Activated CD4-positive, alpha-beta T cell treated with anti-CD3 and anti-CD28 coated beads for 24 hours (primary cell): ENCODE data around the gene BMPR1B.
"Not testable (repeated sequence)": the region's sequence is repeated elsewhere in the genome, so short reads cannot be mapped to it uniquely, and the experiment has no call there.

Source experiments
- DNase-seq, 2 donors: peaks; one replicate each; pipeline ENCODE4 v3.0.0-alpha.2; 2020; ENCODE audit warnings: low read depth in 2 of 2

BMPR1B gene

DNA sequence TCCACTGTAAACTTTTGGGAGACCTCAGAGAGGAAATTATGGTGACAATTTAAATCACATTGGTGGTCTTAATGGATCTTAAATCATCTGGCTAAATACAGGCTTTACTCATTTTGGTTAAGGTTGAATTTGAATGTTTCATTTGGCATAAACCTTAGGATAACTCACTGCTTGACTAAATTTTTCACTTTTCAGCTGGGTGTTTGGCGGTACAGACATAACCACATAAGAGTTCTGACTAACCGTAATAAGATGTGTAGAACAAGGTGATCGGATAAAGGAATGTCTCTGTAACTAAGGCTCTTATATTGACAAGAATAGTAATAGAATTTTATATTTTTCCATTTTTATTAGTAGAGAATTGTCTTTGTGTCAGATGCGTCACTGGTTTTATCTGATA, 281.0 kb downstream of the BMPR1B start:
- DNase-seq, result no peak

DNA sequence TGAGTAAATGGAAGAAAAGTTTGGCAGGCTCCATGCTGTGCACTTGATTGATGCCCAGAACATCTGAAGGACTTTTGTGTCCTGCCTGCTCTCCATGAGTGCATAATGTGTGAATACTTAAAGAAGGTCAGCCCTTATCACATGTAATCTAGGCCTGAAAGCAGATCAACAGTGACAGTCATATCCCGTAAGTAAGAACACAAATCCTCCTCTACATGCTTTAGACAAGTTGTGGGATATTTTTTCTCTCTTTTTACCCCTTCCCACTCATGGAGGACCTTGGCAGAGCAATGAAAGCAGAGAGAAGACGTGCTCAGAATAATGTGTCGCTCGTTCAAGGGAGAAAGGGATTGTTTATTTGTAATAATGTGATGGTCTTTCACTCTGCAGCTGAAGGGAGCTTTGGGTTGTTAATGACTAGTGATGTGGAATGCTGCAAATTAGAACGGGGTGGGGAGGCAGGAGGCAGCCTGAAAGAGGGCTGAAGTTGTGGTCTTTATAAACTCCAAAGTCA, 286.6 kb downstream of the BMPR1B start:
- DNase-seq, result no peak

DNA sequence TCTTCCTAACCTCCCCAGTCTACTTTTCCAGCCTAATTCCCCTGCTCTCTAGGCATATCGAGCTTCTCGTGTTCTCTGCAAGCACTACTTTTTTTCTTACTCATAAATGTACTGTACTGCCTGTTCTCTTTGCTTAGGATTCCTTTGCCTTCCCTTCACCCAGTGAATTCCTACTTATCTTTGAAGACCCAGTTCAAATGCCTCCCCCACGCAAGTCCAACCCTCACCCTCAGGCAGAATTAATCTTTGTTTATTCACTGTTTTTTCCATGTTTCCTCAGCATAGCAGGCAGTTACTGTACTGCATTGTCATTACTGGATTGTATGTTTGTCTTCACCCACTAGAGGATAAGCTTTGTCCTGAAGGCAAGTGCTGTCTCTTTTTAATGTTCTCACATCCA, 287.7 kb downstream of the BMPR1B start:
- DNase-seq, result no peak

DNA sequence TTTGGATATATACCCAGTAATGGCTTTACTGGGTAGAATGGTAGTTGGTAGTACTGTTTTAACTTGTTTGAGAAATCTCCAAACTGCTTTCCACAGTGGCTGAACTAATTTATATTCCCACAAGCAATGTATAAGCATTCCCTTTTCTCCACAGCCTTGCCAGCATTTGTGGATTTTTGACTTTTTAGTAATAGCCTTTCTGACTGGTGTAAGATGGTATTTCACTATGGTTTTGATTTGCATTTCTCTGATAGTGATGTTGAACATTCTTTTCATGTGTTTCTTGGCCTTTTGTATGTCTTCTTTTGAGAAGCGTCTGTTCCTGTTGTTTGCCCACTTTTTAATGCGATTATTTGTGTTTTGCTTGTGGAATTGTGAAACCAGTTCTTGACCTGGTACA, 290.5 kb downstream of the BMPR1B start:
- DNase-seq, result no peak

DNA sequence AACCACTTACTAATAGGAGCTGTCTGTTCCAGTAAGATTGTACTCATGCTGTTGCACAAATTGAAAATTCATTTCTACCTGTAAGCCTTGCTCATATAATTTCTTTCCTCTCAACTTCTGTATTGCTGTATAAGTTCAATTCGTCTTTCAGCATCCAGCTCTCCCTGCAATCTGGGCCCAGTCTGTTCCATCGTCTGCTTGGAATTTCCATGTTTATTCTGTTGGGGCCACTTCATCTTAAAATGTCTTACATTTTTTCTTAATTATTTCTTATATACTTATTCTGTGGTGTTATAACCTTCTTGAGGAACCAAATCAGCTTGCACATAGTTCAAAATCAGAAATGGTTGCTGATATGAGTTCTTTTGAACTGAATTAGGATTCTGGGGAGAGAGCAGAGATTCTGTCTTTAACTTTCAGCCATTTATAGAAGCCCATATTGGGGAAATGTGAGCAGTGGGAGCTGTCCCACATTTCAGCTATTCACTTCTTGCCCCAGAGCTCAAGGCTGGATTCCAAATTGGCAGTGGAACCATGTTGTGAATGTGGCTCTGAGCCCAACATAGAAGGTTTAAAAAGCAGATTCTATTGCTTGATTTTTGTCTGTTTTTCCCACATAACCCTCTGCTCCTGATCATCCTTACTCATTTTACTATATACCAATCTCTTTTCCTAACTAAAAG, 291.9 kb downstream of the BMPR1B start:
- DNase-seq, result no peak

DNA sequence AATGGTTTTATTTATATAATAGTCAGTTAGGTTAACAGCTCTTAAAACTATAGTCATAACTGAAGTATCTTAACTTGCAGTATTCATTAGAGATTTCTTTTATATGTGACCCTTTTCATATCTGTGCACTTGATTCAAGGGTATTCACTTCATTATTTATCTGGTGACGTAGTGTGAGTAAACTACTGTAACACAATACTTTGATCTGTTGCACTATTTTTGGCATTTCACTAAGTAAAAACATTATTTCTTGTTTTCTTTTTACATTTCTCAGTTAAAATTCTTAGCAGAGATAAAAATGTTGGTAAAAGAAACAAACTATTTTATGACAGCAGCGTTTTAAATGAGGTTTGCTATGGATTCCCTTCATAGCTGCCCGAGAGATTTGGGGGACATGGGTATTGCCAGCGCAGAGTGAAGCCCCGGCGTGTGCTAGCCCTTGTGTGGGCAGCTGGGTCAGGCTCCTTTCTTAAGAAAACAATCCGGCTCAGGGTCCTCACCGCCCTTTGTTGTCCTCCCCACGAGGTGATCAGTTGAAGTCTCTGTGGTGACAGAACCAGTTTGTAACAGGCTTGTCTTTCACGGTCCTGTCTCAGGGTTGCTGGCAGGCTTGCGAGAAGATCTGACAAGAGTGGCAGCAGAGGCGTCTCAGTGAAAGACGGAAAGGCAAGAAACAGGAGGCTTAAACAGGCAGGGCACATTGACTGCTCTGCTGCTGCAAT, 293.4 kb downstream of the BMPR1B start:
- no peak for DNase-seq

DNA sequence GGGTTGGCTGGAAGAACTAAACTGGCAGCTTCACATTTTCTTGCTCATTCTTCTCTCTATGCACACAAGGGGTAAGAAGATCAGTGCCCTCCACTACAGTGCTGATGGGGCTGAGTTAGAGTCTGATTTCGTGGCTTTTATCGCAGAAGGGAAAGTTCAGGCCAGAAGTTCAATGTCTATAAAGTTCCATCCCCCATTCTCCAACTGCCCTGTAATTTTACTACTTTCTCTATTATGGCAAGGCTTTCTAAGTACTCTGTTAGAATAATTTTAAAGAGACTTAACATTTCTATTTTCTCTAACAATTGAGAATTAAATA, 293.9 kb downstream of the BMPR1B start:
- no peak for DNase-seq

DNA sequence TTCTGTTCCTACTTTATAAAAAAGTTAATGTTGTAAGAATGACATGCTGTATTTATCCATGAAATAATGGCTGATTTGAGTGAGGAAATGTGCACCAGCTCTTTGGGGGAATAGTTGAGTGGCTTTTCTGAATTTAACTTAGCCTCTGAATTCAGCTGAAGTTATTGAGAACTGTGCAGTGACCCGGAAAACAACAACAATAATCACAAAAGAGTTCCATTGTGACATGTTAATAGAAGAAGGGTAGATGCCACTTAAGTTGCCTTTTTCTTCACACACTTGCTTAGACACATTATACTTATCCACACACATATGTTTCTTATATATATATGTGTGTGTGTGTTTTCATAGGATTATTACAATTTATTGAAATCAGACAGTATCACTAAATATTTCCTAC, 301.2 kb downstream of the BMPR1B start:
- no peak for DNase-seq

DNA sequence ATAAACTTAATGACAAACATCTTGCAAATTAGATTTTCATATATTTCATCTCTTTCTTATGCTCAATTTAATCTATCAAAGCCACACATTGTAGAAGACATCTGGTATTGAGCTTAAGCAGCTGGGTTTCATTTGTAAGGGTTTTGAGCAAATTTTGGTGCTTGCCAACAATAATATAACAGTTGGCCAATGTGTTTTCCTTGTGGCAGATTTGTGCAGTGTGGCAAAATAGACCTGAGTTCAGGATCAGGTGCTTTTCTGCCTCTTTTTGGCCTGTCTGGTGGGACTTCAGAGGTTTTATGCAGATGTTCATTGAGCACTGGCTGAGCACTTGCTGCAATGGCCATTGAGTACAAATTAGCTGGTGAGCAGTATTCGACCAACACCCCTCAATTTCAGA, 301.9 kb downstream of the BMPR1B start:
- no peak for DNase-seq

DNA sequence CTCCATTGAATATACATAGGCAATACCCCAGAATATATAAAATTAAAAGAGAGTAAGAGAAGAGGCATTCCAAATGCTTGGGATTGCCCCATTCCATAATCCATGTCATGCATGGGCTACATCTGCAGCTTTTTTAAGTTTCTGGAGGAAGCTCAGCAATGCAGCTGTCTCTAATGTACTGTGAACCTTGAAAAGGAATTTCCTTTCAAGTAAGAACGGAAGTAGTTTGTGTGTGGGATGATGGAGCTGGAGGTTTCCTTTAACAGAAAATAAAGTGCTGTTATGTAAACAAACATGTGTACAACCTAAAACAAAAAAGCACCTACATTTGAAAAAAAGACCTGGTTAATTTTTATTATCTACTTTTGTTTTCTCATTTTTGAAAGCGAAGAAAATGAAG, 303.5 kb downstream of the BMPR1B start:
- DNase-seq, result no peak

DNA sequence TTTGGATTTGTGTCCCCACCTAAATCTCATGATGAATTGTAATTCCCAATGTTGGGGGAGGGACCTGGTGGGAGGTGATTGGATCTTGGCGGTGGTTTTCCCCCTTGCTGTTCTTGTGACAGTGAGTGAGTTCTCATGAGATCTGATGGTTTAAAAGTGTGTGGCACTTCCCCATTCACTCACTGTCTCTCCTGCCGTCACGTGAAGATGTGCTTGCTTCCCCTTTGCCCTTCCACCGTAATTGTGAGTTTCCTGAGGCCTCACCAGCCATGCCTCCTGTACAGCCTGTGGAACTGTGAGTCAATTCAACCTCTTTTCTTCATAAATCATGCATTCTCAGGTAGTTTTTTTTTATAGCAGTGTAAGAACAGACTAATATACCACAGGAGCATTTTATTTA, 304.0 kb downstream of the BMPR1B start:
- DNase-seq, result not testable (repeated sequence)

DNA sequence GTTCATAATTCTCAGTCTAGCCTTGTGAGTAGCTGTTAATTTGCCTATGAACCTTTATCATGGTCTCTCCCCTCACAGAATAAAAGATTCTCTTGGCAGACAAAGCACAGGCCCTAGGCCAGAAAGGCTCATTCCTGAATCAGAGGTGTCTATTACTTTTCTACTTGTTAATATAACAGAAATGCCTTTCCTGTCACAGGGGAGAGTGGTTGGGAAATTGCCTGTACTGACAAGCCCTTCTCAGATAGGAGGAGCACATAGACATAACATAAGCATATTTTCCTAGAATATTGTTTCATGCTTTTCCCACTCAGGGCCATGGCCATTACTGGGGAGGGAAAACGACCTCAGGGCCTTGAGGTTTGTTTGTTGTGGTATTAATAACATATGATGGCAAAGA, 308.3 kb downstream of the BMPR1B start:
- no peak for DNase-seq

DNA sequence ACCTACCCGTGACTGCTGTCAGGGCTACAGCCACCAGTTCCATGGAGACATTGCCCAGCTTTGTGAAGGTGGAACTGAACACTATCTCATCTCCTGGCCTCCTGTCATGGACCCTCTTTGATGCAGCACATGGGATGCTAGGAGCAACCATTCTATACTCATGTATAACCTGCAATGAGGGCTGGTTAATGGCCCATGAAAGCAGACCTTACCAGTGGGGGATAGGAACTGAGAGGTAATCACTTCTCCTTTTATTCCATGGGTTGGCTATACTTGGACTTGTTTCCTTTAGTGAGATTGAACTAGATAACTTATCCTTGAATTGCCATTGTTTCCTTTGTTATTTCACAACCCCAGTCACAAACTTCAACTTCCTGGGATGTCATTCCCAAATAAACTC, 310.6 kb downstream of the BMPR1B start:
- DNase-seq, result no peak

DNA sequence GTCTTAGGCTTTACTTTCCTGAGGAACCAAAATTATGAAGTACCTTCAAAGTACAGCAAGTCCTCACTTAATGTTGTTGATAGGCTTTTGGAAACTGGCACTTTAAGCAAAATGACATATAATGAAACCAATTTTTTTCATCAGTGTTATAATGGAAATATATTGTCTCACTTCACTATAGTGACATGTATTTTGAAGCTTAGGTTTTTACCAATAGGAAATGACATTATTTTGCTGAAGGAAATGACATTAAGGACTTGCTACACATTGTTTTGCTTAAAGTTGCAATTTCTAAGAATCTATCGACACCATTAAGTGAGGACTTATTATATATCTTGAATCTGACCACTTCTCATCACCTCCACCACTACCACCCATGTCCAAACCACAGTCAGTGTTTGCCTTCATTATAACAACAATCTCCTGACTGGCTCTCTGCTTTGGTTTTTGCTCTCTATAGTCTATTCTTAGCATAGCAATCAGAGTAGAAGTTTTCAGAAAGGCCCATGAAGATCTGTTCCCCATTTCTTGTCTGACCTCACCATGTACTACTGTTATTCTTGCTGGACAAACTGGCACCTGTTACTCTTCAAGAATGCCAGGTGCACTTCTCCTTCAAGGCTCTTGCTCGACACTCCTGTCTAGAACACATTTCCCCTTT, 311.2 kb downstream of the BMPR1B start:
- no peak for DNase-seq

DNA sequence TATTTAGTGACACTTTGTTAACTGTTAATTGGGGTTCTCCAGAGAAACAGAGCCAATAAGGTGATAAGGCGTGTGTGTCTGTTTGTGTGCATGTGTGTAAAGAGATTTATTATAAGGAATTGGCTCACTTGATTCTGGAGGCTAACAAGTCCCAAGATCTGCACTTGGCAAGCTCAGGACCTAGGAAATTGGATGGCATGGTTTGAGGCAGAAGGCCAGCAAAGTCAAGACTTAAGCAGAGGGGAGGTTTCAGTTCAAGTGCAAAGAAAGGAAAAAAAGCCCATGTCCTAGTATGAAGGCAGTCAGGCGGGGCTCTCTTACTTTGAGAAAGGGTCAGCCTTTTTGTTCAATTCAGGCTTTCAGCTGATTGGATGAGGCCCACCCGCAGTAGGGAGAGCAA, 314.1 kb downstream of the BMPR1B start:
- DNase-seq, result no peak

DNA sequence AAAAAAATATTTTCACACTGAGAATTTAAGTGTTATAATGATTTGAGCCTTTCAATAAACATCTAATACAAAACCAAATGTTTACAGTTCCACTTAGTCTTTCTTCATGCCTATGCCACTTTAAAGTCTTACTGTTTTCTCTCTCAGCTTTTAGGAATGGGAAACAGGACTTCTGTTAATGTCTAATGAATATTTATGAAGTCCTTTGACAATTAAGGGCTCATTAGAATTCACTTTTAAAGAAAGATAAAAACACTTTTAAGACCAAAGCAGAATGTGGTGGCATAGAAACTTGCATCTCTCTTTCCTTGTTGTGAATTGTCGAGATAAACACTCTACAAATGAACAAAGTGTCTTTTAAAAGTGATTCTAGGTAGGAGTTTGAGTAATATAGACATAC, 315.9 kb downstream of the BMPR1B start:
- no peak for DNase-seq

DNA sequence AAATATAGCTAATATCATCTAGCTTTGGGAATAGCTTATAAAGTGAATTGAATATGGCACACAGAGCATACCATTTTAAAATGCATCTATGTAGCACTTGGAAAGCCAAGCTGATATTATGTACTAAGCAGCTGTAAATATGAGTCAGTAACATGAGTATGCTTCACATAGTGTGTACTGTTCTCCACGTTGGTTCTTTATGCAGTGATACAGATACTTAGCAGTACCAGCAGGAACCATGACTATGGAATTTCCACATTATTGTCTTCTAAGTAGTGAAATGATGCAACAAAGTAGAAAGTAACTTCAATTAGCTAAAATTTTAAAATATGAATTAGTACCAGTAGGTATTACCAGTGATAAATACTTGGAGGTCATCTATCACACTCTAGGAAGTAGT, 320.1 kb downstream of the BMPR1B start:
- DNase-seq, result no peak

DNA sequence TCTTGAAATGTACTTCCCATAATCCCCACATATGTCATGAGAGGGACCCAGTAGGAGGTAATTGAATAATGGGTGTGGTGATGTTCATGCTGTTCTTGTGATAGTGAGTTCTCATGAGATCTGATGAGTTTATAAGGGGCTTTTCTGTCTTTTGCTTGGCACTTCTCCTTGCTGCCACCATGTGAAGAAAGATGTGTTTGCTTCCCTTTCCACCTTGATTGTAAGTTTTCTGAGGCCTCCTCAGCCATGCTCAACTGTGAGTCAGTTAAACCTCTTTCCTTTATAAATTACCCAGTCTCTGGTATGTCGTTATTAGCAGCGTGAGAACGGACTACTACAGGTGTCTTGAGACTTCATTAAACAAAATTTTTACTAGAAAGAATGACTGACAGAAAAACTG, 323.2 kb downstream of the BMPR1B start:
- DNase-seq, result no peak

DNA sequence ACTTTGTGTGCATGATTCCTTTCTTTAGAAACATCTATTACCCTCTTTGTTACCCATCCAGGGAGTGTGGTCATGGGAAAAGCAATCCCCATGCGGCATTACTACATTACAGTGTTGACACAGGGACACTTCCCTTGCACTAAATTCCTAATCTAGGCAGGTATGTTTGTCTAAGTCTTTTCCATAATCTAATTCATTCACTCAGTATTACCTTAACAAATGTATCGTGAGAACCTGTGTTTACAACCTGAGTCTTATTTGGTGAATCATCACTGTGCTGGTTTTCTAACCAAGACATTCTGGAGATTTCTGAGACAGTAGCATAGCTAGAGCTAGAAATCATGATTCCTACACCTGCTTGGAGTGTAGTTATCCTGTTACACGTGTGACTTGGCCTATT, 326.8 kb downstream of the BMPR1B start:
- DNase-seq, result no peak

DNA sequence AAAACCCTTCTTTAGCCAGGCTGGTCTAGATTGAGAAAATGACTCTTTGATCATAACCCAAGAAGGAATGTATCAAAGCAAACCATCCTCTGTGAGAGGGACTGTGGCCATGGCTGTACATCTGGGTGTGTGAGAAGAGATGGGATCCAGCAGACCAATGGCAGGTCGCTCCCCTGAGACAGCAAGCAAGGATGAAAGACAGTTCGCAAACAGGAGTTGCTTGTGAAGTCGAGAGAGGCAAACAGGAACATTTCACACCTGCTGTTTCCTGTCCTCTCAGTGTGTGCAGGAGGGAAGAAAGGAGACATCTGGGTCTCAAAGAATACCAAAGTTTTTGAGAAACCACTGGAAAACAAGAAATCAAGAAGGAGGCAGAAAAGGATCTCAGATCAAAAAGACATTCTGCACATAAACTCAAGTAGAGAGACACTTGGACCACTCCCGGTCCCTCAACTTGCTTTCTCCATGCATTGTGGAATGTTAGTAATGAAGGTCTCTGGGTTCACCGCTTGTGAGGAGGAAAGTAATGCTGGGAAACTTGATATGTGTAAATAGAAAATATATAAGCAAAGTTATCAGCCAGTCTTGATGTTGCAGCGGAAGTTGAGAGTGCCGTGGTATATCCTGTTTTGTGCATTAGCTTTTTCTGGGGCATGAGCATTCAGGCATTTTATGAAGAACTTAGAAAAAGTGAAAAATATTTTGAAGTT, 327.5 kb downstream of the BMPR1B start:
- DNase-seq, result no peak

DNA sequence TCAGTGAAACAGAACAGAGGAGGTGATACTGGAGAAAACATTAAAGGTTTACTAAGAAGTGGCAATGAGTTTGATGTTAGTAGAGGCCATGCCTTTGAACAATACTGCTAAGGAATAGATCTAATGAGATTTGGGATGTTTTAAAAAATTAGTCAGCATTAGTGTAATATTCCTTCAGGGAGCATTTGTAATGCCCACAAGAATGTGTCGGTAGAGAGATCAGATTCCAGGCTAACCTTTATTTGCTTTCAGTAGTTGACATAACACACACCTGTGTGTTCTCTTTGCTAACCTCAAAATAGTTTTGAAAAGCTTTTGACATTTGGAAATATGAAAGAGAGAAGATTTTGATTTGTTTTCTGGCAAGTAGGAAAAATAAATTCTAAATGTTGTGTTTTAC, 328.8 kb downstream of the BMPR1B start:
- DNase-seq, result no peak

DNA sequence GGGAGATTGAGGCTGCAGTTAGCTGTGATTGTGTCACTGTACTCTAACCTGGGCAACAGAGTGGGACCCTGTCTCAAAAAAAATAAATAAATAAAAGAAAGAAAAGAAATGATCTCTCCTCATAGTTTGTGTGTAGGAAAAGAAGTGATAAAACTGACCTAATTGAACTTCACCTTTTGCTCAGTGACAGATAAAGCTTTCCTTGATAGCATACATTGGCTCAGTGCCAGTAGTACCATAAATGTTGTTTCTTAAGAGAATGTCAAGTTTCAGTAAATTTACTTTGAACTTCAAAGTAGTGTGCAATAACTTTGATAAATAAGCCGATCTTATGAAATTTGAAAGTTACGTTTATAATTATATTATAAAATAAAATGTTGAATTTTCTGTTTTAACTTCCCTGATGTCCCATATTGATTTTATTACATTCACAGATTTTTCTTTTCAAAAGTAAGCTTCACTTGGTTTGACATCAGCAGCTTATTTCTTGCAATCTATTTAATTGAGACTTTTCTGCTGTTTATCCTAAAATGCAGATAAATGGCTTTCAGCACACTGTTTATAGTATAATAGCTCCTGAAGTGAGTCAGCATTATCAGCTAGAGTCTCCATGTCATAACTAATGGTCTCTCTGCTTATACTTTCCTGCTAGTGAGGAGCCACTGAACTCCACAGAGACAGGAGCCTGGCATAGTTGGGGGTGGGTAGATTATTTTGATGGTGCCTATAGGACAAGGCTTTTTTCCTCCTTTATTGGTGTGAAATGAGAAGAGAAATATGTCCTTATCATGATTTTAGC, 330.1 kb downstream of the BMPR1B start:
- DNase-seq, result no peak
